ENCODE measurements around the gene PXDN.
A peak's percentile ranks its signal among the peaks of the same experiment; 100 is the strongest.
"Not testable (repeated sequence)": the region's sequence is repeated elsewhere in the genome, so short reads cannot be mapped to it uniquely, and the experiment has no call there.

PXDN gene

DNA sequence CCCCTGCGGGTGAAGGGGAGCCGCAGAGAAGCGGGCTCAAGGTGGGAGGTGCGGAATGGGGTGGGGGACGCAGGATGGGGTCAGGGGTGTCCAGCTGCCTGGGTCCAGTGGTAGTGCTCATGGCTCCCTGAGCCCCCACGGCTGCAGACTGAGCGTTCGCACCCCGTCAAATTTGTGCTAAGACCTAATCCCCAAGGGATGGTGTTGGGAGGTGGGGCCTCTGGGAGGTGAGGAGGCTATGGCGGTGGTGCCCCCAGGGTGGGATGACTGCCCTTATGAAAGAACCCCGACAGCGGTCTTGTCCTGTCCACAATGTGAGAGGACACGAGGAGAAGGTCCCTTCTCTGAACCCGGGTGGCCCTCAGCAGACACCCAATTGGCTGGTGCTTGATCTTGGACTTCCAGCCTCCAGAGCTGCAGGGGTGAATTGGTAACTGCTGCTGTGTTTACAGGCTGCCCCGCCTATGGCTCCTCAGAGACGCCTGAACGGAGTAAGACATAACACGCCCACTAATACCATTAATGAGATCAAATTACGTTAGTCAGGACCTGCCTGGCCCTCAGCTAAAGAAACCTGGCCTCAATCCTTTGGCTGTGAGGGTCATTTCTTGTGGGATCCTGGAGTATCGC lies 42.6 kb downstream of the PXDN start:
- peak; percentile 36 for DNase-seq

DNA sequence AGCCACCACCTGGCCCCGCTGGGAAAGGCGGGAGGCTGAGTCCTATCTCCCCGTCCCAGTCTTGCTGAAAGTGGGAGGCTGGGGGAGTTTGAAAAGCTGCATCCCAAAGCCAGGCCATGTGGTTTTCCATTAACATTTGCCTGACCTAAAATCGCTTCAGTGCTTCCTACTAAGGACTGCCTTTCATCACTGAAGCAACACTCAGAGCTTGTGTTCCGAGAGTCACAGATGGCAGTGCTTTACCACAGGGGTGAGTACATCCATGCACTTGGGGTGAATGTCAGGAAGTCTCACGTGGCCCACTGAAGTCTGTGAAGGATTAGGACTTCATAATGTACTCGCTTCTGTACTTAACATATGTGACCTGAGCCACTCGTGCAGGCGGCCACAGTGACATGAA lies 43.3 kb downstream of the PXDN start:
- DNase-seq: no peak

DNA sequence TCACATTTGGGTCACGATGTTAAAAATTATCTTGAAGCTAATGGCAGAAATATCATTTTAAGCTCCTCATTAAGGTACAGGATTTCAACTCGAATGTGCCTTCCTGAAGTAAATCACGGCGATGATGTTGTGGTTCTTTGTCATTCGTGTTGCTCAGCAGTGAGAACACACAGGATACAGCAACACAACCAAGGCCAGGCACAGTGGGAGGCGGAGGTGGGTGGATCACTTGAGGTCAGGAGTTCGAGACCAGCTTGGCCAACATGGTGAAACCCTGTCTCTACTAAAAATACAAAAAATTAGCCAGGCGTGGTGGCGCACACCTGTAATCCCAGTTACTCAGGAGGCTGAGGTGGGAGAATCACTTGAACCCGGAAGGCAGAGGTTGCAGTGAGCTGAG lies 43.9 kb downstream of the PXDN start:
- not testable (repeated sequence) for DNase-seq

DNA sequence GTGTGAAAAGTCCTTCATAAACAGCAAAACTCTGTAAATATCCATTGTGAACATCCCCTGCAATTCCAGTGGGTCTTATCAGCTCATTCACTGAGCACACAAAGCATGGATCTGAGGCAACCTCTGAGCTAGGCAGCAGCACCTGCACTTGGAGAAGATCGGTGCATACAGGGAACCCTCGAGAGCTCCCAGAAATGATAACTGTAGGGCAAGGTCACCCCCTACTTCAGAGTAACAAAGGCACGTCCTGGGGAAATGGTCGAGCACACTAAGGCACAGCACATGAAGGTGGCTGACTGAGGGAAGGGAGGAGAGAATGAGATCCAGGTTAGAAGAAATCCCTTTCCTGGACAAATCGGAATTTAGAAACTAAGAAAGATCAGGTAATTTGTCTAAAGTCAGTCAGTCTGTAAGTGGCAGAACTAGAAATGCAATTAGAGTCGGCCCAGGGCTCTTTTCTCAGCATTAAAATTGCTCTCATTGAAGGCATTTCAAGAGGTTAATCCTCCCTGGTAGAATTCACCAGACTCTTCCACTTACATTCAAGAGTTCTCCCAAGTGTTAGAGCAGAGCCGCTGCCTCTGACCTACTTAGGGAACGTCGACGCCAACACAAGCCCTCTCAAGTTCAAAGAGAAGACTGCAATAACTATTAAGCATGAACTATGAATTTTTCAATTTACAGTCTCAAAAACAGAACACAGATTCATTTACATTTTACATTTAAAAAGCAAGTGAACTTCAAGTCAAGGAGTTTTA lies 45.9 kb downstream of the PXDN start:
- no peak for DNase-seq

DNA sequence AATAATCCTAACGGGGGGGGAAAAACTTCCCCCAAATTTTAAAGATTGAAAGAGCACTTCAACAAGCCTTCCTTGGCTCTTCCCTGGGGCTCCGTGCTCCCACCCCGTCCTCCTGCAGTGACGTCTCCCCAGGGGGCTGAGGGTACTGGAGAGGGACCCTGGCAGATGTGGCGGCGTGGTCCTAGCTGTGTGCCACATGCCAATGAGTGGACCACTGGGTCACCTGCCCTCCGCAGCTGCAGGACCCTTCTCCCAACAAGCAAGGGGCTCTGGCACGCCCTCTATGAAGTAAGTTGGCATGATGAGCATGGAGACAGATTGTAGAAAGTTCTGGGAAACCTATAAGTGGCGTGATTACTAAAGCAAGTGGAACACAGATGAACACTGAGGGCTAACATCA lies 46.7 kb downstream of the PXDN start:
- no peak for DNase-seq

DNA sequence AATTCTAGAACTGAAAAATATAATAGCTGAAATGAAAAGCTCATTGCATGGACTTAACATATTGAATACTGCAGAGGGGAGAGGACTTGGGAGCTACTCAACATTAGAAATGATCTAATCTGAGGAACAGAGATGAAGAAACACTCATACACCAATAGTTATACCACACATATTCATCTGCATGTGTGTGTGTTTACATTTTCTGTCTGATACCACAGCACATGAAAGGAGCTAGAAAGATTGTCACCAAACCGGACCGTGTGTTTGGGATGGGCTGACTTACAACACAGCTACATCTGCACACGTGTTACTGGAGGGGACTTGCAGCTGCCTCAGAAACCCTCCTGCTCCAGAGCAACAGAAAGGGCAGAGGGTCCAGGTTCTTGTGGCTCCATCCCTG lies 47.8 kb downstream of the PXDN start:
- no peak for DNase-seq

DNA sequence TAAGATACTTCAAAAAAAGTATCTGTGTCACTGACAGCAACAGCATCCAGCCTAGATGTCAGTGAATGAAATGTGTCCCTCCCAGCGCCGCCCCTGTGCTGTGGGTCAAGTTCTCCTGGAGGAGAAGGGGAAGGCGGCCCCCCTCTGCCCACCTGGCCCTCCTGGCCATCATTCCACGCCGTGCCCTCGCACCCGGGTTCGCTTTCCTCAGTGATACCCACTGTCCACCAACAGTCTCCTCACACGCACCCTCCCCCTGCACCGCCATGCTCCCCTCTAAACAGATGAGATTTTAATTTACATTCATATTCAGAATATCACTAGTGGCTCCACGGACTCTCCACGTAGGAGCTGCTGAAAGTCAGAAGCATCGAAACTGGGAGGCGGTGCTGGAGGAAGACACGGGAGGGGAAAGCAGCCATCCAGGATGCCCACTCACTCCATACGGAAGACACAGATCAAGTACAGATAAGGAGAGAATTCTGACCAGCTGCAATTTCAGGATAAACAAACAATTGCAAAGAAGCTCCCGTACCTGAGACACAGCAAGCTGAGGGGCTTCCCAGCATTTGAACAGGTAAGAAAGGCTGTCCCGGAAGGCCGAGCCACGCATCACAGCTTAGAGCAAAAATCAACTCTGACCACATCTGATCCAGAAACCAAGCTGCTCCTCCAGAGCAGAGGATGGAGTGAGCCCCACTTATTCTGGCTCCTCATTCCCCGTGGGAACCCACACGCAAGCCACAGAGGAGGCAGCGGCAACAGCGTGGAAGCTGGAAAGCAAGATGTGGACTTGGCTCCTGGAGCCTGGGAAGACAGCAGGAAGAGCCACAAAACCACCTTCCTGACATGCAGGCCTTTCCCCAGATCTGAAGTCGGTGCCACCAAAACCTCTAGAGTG lies 49.7 kb downstream of the PXDN start:
- no peak for DNase-seq

DNA sequence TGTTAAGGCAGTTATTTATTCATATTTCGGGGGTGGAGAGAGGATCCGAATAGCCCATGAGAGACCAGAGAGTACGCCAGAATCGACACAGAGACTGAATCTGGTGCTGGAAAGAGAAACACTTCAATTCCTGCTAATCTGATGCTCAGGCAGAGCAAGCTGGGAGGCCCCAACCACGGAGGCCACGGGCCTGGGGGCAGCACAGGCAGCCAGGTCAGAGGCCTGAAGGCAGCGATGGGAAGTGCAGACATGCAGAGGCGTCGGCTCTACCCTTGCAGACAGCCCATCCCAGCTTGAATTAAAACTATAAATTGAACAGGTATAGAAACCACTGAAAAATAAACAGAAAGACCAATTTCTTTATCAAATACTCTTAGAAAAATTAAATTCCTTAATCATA lies 50.6 kb downstream of the PXDN start:
- no peak for DNase-seq

DNA sequence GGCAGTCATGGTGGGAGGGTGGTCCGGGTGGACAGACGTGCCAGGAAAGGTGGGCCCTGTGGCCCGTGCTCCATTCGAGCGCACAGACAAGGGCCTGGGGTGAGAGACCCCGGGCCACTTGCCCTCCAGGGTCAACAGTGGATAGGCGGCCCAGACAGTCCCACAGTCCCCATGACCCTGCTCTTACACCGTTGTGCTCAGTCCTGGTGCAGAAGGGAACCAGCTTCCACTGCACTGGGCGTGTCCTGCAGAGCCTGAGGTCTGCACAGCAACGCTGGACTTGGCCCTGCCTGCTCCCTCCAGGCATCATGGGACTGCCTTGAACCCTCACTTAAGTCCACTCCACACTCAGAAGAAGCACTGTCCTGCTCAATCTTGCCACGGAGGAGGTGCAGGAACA lies 52.0 kb downstream of the PXDN start:
- DNase-seq: no peak

DNA sequence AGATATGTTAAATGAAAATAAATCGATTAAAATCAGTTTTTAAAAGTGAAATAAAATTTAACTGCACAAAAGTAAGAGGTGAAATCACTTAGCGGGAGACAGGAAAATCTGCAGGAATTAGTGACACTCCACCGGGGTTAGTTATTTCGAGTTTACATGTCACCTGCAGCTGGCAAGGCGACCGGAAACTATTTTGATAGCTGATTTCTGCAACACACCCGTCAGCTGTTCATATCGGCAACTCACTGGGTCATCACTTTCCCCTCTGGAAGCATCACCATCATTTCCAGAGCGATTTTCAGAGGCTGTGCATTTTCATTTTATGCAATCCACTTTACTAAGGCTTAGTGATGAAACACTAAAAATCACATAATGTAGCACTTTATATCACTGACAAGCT lies 52.9 kb downstream of the PXDN start:
- no peak for DNase-seq

DNA sequence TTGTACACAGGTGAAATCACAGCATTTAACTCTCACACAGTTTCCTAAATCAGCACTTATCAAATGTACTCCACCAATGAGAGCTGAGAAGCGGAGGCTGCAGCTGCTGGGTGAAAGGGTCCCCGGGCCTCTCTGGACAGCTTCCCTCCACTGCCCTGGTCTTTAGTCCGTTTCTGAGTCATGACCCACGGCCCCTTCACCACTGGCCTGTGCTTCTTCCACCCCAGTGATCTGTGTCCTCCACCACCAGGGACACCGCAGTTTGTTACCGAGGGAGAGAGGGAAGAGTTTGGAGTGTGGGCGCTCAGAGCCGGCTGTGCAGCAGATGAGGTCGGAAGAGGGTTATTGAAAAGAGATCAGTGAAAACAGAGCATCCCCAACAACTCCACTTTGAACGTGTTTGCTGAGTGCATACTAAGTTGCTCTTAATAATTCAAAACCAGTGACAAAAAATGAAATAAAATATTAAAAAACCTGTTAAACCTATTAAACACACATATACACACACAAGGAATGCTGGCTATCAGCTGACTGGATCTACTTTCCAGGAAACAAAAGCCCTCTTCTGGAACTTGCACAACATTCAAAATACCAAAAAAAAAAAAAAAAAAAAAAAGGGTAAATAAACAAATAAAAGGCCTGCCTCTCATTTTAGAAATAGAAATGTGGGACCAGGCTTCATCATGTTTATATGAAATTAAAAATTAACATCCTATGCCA lies 54.1 kb downstream of the PXDN start:
- no peak for DNase-seq

DNA sequence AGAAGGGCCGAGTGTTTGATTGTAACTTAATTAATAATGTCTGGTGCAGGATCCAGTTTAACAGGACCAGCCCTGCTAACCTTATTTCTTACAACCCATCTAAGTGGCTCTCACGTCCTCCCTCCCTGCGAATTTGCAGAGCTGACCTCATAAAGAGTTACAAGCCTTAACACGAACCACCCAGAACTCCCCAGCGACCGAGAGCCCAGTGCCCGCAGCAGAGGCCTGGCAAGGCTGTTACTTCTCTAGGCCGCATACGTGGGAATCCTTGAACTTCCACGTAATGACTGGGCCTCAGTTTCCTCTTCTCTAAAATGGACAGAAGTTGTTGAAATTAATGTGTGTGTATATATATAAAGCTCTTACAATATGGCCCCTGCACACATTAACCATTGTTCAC lies 55.5 kb downstream of the PXDN start:
- DNase-seq: no peak

DNA sequence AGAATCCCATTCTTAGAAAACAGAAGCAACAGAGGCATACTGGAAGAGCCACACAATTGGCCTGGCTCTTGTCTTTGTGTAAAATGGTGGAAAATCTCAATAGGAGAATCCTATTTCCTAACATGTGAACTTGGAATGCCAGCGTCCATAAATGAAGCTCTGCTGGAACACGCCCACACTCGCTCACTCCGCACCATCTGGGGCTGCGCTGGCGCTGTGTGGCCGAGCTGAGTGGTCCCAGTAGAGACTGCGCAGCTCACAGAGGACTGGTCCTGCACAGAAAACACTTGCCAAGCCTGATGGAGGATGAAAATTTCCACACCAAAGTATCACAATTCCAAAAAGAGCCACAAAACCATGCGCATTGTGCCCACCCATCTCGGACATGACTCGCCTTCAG lies 56.2 kb downstream of the PXDN start:
- no peak for DNase-seq

DNA sequence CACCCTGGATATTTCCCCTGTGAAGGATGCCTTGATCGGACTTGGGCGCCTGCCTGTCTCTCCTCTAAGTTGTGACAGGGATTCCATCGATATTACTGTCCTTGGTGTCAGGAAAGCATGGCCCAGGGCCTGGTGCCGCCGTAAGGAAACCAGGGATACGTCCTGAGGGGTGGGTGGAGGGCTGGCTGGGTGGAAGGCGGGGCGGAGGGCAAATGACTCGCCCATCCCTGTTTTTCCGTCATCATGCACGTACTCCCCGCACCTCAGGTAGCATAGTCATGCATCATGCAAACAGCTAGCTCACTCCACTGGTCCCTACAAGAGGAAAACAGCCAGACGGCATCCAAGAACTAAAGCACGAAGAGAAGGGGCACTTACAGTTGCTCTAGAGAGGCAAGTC lies 57.1 kb downstream of the PXDN start:
- DNase-seq: no peak

DNA sequence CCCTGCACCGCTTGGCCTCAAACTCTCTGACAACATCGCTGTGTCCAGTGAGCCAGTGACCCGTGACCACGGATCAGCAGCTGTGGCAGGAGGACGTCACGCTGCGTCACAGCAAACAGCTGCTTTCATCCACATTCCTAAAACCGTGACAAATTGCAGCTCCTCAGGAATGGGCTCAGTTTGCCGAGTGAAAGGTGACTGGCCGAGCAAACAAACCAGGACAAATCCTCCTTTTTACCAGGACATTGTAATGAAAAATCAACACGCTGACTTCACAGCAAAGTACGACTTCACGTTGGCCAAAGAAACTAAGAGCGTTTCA lies 57.6 kb downstream of the PXDN start:
- DNase-seq: no peak

DNA sequence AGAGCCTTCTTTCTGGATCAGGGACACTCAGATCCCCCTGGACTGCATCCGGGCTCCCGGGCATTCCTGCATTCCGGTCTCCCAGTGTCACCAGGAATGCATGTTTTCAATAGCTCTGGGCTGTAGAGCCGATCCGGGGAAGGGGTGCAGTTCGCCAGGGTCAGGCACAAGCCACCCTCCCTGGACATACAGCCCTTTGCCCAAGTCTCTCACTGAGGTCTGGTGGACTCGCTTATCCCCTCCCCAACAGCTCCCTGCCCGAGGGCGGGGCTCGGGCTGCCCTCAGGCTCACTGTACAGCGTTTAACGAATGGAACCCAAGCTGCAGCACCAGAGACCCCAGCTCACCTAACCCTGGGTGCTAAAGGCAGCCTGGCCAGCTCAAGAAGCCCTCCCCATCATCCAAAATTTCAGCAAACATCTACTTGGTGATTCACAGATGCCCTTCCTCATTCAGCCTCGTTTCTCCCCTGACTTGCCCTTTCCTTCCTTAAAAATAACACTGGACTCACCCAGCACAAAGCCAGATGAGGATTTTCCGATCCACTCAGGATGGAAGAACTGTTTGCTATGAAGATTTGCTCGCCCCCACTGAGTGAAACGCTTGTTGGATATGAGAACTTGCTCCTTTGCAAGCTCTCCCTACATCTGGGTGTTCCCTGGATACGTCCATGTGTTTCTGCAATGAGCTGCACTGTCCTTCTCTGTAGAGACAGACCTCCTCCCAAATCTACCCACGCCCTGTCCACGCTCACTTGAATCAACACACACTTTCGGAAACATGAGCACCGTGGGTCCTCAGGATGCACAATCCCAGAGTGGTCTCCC lies 58.1 kb downstream of the PXDN start:
- no peak for DNase-seq

DNA sequence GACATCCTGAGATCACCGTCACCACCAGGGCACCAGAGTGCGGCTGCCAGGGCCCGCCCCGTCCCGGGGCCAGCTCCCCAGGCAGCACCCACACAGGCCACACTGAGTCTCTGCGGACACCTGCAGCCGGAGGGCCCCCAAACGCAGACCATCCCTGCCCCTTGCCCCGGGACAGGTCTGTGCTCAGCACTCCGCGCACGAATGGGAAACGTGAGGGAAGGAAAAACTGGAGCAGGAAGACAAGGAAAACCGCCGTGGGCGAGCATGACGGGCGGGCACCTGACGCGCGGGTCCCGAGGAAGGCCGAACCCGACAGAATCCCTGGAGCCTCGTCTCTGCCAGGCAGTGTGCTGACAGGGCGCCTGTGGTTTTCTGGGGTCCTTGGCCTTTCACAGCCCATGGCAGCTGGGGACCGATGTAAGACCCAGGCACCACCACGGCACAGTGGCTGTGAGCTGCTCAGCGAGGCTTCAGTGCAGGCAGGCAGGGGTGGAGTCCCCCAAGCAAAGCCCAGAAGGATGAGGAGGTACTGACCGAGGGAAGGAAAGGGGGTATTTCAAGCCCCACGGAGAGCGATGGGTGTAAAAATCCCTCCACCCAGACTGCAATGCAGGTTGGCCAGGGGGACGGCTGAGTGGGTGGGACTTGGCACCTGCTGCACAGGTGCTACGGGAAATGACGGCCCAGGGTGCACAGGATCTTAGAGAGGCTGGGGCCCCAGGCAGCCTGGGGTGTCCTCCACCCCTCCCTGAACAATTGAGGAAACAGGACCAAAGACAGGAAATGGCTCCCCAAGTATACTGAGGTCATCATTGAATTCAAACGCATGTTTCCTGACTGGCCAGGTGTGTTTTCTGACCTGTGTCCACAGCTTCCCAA lies 59.0 kb downstream of the PXDN start:
- no peak for DNase-seq

DNA sequence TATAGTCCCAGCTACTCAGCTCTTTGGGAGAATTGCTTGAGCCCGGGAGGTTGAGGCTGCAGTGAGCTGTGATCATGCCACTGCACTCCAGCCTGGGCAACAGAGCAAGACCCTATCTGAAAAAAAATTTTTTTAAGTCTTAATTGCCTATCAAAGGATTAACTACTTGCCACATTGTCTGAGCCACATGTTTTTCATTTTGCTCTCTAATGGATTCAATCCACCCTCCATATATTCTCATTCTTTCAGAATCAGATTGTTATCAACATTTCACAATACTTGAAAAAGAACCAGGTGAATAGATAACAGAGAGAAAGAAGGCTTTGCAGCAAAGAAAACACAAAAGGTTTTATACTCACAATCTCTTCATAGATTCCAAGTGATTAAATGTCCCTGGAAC lies 61.0 kb downstream of the PXDN start:
- DNase-seq: no peak

DNA sequence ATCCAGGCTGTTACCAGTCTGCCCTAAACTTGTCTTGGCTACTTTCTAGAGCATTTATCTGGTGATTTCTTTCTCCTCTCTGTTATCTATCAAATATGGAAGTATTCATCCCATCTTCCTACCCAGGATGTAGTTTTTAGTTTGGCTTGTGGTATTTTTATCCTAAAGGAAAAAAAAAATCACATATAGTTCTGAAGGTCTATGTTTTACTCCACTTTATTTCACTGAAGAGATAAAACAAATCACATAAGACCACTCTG lies 62.2 kb downstream of the PXDN start:
- no peak for DNase-seq

DNA sequence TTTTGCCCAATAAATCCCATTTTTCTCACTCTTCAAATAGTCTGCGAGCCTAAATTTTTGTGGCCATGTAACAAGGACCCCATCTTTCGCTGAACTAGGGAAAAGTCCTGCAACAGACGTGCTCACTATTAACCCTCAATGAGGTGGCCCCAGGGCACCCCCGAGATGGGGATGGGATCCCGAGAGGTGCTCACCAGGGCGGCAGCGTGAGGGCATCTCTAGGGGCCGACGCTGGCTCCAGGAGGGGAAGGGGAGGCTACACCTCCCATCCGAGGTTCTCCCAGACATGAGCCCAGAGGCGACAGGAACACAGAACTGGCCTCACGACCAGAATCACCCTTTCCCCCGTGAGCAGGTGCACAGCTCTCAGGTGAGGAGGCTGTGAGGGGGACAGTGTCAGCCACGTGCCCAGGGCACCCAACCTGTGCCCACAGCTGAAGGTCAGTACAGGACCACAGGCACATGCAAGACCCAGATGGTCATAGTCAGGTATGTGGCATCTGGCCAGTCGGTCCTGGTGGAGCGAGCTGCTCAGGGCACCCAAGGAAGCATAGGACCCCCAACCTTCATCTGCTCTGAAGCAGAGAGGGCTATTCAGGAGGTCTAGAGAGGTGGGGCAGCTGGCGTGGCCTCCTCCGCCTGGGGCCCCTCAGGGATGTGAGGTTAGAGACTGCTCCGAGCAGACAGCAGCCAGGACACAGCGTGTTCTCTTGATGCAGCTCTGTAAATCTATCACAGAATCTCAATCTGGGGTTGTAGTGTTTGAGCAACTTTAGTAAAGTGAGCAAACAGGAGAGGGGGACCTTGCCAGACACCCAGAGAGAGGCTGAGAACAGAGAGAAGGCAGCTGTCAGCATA lies 62.8 kb downstream of the PXDN start:
- no peak for DNase-seq

DNA sequence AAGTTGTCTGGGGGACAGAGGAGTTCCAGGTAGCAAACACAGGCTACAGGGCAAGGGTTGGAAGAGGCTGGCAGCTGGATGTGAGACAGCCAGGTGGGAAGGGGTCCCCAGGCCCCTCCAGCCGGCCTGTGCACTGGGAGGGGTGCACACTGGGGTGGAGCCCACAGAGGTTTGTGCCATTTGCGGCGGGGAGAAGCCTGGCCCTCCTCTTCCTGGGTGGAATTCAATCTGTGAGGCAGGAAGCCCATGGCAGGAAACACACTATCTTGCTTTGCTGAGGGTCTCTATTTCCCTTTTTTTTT lies 63.3 kb downstream of the PXDN start:
- no peak for DNase-seq

Measured in NCI-H748 treated with DMSO at 0.1 percent for 48 hours (cell line).